A204.1 (cell line): ENCODE results near the gene SLC4A1.

Experiments
- FAIRE-seq: peaks from 2 replicates; lab custom pipeline; 2012; peaks lifted over from hg19 to GRCh38; lab: Jason Lieb, UNC

Gene SLC4A1

DNA sequence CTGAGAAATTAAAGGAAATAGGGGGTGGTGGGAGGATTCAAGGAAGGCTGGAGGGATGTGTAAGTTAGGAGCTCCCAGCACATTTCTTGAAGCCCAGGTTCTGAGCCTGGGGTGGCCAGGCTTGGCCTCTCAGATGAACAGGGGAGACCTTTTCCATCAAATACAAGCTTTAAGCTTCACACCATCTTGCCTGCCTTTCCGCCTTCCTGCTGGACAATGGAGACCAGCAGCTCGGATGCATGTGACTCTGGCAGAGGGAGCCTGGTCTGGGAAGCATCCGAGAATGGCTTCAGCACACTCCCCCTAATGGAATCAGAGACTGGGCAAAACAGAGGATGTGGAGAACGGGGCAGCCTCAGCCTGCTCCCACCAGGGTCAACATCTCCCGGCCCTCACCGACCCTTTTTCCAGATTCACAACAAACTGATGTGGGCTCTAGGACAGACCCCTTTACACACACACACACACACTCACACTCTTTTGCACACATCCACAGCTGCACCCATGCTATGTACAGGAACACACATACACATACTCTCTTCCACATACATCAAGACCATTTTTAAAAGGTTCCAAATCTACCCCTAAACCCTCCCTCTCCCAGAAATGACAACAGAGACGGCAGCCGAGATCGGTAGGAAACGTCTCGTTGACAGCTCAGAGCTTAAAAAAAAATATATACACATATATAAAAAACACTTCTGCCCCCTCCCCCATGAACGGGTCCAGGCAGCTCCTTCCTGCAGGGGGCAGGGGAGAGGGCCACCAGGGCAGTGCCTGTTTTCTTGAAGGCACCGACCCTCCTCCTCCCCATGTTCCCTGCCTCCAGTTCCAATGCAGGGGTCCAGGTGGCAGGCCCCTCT lies 61.7 kb downstream of the SLC4A1 start:
- FAIRE-seq, result no peak

DNA sequence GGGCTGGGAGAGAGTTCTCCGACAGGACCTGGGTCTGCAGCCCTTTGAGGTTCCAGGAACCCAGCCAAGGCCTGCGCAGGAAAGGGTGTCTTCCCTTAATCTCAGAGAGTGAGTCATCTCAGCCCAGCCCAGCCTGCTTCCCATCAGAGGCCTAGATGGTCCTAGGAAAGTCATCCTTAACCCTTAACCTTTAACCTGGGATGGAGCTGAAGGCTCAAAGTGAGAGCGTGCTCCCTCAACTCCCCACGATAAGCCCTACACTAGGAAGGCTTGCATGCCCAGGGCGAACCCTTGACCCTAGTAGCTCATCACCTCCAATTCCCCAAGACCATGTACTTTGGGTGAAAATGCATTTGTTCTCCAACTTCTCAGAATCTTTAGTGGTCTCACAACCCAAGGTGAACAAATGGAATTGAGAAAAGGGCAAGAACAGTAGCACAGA lies 63.5 kb downstream of the SLC4A1 start:
- FAIRE-seq, result no peak

DNA sequence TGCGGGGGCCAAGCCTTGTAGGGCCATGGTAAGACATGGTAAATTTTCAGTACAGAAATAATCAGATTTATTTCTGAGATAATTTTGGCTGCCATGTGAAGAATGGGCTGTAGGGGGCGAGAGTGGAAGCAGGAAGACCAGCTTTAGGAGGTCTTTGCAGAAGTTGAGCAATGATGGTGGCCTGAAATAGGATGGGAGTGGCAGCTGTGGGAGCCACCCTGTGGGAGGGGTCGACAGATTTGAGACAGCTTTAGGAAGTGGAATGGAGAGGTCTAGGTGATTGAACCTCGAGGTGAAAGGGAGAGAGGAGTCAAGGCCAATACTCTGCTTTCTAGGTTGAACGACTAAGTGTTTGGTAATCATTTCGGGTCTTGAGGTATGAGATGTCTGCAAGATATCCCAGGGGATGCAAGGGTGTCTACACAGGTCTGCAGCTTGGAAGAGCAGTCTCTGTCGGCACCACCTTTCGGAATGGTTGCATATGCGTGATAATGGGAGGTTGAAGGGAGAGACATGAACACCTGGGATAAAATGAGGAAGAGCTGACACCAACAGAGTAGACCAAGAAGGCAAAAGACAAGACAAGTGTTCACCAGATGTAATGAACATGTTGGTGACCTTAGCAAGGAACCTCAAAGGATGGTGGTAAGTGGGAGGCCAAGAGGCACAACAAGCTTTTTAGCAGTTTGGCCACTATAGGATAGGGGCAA lies 64.0 kb downstream of the SLC4A1 start:
- no peak for FAIRE-seq

GRCh38 chr17:44202756-44203155 lies 65.2 kb downstream of the SLC4A1 start:
- FAIRE-seq, result no peak

- FAIRE-seq, result no peak
Measured at GRCh38 chr17:44200478-44201155, 67.3 kb downstream of the SLC4A1 start.

DNA sequence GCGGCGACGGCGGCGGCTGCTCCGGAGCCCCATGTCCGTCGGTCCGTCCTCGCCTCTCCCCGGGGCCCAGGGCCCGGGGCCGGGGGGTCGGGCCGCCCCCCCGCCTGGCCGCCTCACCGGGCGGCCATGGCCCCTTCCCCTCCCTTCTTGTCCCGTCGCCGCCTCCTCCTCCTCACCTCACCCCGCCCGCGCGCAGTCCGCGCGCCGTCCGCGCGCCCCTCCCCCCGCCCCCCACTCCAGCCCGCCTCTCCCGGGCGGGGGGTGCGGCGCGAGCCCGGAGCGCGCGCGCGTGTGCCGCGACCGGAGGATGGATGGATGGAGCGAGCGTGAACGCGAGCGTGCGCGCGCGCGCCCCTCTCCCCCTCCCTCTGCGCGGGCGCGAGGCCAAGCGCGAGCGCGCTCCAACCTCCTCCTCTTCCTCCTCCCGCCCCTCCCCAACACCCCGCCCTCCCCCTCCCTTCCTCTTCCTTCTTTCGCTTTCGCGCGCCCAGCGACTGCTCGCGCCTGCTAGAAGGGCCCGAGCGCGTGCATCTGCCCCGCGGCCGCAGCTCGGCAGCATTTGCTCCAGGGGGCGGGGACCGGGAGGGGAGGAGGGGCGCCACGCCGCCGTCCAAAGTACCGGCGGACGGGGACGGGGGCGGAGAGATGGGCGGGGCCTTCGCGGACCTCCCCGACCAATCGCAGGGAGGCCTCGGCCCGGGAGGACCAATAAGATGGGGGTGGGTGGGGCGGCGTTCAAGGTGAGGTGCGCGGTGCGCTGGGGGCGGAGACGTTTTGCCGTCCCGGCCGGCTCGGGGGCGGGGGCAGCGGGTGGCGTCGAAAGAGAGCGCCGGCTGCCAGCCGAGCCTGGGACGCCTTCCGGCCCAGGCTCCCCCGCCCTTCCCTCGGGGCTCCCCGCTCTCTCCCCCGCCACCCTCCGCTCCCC lies 68.1 kb downstream of the SLC4A1 start, which contains the start of gene ATXN7L3:
Gene ATXN7L3, minus strand, starts transcription at position 332 of the 925 bp plus-strand sequence. CDS start 1,814 bp downstream, outside the sequence.
- FAIRE-seq, result no peak

DNA sequence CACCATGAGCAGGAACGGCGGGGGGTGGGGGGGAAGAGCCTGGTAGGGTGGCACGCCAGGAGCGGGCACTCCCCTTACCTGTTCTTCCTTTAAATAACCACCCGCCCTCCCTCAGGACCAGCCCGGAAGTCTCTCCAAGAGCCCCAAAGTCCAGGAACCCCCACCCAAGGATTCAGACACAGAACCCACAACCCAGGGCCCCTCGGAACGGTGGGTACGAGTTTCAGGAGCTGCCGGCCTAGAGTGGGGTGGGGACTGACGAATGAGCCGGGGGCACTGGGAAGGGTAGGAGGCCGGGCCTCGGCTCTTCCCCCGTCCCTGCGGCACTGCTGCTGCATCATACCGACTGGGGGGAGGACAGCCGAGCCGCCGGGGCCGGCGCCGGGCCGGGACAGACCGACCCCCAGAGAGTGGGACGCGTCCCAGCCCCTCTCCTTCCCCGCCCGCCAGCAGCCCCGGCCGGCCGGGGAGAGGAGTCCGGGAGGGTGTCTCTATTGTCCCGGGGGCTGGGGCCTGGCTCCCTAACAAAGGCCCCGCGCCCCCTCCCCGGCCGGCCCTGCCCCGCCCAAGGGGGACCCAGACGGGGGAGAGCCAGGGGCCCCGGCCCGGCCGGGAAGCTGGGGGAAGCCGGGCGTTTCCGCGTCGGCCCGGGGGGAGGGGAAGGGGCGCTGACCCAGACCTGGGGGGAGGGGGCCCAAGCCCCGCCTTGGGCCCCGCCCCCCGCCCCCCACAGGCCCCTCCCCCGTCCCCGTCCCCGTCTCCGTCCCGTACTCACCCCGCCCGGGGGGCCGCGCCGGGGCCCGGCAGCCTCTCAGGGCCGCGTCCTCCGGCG lies 69.0 kb downstream of the SLC4A1 start:
- FAIRE-seq, result no peak
